Prostate gland (tissue), 2 donors: ENCODE measurements around the gene MAML3.

Source experiments
- POLR2A ChIP-seq: fragments of 450-650 bp; IDR thresholded peaks from one replicate; pipeline ENCODE4 v1.6.1; 2016; ENCODE audit warnings: antibody characterized with exemption, mild to moderate bottlenecking
- TF ChIP-seq, protein P1 (sequence below), 4 experiments: fragments of 200-600 bp in 2 of 4; fragments of 450-650 bp in 2 of 4; sonication (generic) in 2 of 4; IDR thresholded peaks; 1 replicate in 3 of 4; 2 replicates in 1 of 4; pipeline ENCODE4 v1.5.1; 2016 to 2019; ENCODE audit warnings: antibody characterized with exemption in 4 of 4, mild to moderate bottlenecking in 2 of 4, moderate library complexity in 2 of 4

DNA sequence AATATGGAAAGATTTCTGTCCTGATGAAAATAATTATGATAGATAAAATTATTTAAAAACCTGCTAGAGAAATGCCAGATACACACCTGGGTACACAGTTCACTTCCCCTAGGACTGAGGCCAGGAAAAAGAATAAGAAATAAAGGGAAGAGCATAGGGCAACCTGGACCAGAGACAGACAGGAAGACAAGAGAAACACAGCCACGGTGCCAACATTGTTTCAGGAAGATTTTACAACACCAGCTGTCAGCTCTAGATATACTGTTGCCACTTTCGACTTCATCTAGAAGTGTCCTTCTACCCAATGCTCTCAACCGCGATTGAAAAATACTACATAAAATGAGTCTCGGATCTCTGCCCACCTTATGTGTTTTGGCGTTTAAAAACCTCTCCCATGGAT, 128.5 kb downstream of the MAML3 start:
- TF ChIP-seq, protein P1, sequence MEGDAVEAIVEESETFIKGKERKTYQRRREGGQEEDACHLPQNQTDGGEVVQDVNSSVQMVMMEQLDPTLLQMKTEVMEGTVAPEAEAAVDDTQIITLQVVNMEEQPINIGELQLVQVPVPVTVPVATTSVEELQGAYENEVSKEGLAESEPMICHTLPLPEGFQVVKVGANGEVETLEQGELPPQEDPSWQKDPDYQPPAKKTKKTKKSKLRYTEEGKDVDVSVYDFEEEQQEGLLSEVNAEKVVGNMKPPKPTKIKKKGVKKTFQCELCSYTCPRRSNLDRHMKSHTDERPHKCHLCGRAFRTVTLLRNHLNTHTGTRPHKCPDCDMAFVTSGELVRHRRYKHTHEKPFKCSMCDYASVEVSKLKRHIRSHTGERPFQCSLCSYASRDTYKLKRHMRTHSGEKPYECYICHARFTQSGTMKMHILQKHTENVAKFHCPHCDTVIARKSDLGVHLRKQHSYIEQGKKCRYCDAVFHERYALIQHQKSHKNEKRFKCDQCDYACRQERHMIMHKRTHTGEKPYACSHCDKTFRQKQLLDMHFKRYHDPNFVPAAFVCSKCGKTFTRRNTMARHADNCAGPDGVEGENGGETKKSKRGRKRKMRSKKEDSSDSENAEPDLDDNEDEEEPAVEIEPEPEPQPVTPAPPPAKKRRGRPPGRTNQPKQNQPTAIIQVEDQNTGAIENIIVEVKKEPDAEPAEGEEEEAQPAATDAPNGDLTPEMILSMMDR (IDR thresholded peaks at IDR 0.05): no peak
- no peak for TF ChIP-seq POLR2A
